ENCODE measurements around the gene NRG3.

Gene NRG3

DNA sequence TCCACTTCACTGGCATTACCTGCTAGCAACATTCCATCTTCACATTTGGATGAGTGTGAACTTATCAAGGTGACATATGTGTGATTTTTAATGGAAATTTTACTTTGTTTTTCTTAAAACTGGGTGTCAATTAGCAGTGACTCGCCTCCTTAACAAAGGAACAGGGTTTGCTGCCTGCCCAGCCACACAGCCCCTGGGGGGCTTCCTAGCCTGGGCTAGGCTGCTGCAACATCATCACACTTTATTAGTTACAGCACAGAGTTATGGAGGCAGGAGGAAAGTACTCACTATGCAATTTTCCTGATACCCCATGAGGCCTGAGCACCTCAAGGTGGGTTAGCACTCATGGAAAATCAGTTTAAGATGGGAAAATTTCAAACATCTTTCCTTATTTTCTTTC, 861.3 kb downstream of the NRG3 start:
- no peak overlapping the region for H3K4me3 ChIP-seq (ENCODE audit: low read depth in 1 of 2, low read length in 2 of 2)
- no peak overlapping the region for H3K27ac ChIP-seq (ENCODE audit: low read depth, low read length)
- H3K4me1 ChIP-seq (ENCODE audit: insufficient read depth, low read length), result no peaks in the 10 kb centered on the region
- no peaks in the 10 kb centered on the region for H3K9me3 ChIP-seq (ENCODE audit: low read length)
- H3K27me3 ChIP-seq (ENCODE audit: control insufficient read depth in 1 of 2, insufficient read depth in 2 of 2, low read length in 2 of 2), result no peaks in the 10 kb centered on the region
- H3K36me3 ChIP-seq (ENCODE audit: insufficient read depth, low read length), result no peaks in the 10 kb centered on the region
- H3K9ac ChIP-seq (ENCODE audit: low read length), result no peak overlapping the region

DNA sequence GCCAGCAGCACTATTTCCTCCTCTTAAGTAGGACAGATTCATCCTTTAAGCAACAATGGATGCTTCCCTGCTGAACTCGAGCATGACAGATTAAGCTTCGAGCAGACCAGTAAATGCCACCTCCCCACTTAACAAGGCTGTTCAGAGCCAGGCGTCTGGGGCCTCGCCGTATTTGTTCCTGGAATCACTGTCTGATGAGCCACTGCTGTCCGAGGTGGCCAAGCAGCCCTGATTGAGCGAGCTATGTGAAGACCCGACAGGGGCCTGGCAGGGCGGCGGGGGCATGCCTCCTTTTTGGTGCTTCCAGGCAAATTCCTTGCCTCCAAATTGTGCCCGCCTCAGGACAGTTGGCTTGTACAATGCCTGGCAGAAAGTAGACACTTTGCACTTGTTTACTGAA, 862.6 kb downstream of the NRG3 start:
- Histone ChIP-seq H3K27me3 (ENCODE audit: control insufficient read depth in 1 of 2, insufficient read depth in 2 of 2, low read length in 2 of 2) (no peaks in the 10 kb centered on the region), H3K9ac (ENCODE audit: low read length) (no peak overlapping the region), H3K4me1 (ENCODE audit: insufficient read depth, low read length) (no peaks in the 10 kb centered on the region), H3K4me3 (ENCODE audit: low read depth in 1 of 2, low read length in 2 of 2) (no peak overlapping the region), H3K9me3 (ENCODE audit: low read length) (no peaks in the 10 kb centered on the region), H3K36me3 (ENCODE audit: insufficient read depth, low read length) (no peaks in the 10 kb centered on the region), H3K27ac (ENCODE audit: low read depth, low read length) (no peak overlapping the region)

DNA sequence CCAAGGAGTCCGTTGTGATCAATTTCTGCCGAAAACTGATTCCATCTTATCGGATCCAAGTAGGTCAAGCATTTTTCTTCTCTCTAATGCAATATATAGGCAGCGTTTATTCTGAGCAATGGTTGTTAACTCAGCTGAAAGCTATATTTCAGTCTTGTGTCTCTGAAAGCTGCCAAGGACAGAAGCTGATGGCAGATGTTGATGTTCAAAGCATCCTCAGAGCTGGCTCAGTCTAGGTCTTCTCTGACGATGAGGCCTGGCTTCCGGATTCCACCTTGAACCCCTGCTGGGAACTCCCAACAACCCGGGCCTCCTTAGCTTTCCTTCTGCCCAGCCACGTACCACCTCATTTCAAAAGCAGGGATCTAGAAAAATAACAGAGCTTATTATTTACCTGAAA, 863.6 kb downstream of the NRG3 start:
- no peaks in the 10 kb centered on the region for H3K4me1 ChIP-seq (ENCODE audit: insufficient read depth, low read length)
- no peak overlapping the region for H3K4me3 ChIP-seq (ENCODE audit: low read depth in 1 of 2, low read length in 2 of 2)
- H3K36me3 ChIP-seq (ENCODE audit: insufficient read depth, low read length), result no peaks in the 10 kb centered on the region
- H3K27me3 ChIP-seq (ENCODE audit: control insufficient read depth in 1 of 2, insufficient read depth in 2 of 2, low read length in 2 of 2), result no peaks in the 10 kb centered on the region
- no peaks in the 10 kb centered on the region for H3K9me3 ChIP-seq (ENCODE audit: low read length)
- no peak overlapping the region for H3K9ac ChIP-seq (ENCODE audit: low read length)
- no peak overlapping the region for H3K27ac ChIP-seq (ENCODE audit: low read depth, low read length)

DNA sequence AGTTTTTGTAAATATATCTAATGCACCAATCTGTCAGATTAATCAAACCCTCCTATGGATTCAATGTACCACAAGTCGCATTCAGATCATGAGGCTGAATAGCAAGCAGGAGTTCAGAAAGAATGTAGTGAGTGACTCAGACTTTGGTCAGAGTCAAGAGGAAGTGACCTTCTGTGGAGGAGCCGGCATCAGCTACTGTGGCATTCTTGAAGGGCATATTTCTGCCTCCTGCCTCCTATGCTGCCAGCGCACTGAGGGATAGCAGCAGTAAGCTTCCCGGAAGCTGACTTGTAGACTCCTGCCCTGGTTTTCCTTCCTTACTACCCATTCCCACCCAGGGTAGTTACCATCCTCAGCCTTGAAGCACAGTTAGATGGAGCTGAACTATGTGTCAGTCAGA, 867.5 kb downstream of the NRG3 start:
- Histone ChIP-seq H3K27ac (ENCODE audit: low read depth, low read length) (no peak overlapping the region), H3K4me3 (ENCODE audit: low read depth in 1 of 2, low read length in 2 of 2) (no peak overlapping the region), H3K27me3 (ENCODE audit: control insufficient read depth in 1 of 2, insufficient read depth in 2 of 2, low read length in 2 of 2) (no peaks in the 10 kb centered on the region), H3K36me3 (ENCODE audit: insufficient read depth, low read length) (no peaks in the 10 kb centered on the region), H3K4me1 (ENCODE audit: insufficient read depth, low read length) (no peaks in the 10 kb centered on the region), H3K9ac (ENCODE audit: low read length) (no peak overlapping the region), H3K9me3 (ENCODE audit: low read length) (no peaks in the 10 kb centered on the region)

DNA sequence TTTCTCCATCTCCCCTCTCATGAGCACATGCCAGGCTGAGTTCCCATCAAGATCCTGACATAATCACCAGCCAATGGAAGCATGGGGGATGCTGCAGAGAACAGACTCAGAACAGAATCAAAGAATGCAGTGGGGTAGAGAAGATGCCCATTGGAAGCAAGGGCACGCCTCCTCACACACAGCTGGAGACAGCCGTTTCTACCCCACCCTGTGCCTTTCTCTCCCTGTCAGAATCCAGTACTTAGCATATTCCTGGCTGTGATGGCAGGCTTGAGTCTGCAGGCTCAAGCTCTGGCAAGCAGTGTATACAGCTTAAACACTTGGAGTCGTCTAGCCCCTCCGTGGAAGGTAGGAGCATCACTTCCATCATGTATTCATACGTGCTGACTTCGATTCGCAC, 867.9 kb downstream of the NRG3 start:
- no peaks in the 10 kb centered on the region for H3K36me3 ChIP-seq (ENCODE audit: insufficient read depth, low read length)
- no peaks in the 10 kb centered on the region for H3K27me3 ChIP-seq (ENCODE audit: control insufficient read depth in 1 of 2, insufficient read depth in 2 of 2, low read length in 2 of 2)
- H3K4me3 ChIP-seq (ENCODE audit: low read depth in 1 of 2, low read length in 2 of 2), result no peak overlapping the region
- H3K9ac ChIP-seq (ENCODE audit: low read length), result no peak overlapping the region
- no peak overlapping the region for H3K27ac ChIP-seq (ENCODE audit: low read depth, low read length)
- no peaks in the 10 kb centered on the region for H3K9me3 ChIP-seq (ENCODE audit: low read length)
- H3K4me1 ChIP-seq (ENCODE audit: insufficient read depth, low read length), result no peaks in the 10 kb centered on the region

DNA sequence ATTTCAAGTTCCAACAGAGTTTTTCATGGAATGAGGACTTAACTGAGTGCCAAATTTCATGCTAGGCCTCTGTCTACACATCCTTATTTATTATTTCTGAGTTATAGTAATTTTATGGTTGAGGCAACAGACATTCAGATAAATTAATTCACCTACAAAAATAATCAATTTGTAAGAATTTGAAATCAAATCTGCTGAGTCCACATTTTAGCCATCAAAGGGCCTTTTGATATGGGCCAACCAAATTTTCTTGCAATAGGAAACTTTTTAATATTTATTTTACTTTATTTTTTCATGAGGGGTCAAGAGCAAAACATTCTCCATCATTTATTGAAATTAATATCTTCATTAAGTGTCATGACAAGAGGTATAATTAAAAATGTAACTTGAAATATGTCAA, 875.5 kb downstream of the NRG3 start:
- Histone ChIP-seq H3K36me3 (ENCODE audit: insufficient read depth, low read length) (no peaks in the 10 kb centered on the region), H3K4me3 (ENCODE audit: low read depth in 1 of 2, low read length in 2 of 2) (no peak overlapping the region), H3K4me1 (ENCODE audit: insufficient read depth, low read length) (no peaks in the 10 kb centered on the region), H3K9me3 (ENCODE audit: low read length) (no peaks in the 10 kb centered on the region), H3K27ac (ENCODE audit: low read depth, low read length) (no peak overlapping the region), H3K9ac (ENCODE audit: low read length) (no peak overlapping the region), H3K27me3 (ENCODE audit: control insufficient read depth in 1 of 2, insufficient read depth in 2 of 2, low read length in 2 of 2) (no peaks in the 10 kb centered on the region)

DNA sequence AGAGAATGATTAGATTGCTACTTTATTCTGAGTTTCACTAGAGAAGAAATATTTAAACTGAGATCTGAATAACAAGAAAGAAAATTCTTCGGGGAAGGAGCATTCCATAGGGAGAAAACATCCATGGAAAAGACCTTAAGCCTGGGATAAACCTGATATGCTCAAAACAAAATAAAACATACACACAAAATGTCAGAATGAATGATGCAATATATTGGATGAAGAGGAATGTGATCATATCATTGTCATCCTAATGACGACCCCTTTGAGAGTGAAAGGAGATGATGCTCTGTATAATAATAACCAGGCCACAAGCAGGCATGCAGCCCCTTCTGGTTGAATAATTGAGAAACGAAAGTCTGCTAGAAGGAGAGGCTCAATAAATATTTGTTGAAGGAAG, 882.4 kb downstream of the NRG3 start:
- Histone ChIP-seq H3K4me1 (ENCODE audit: insufficient read depth, low read length) (no peaks in the 10 kb centered on the region), H3K27me3 (ENCODE audit: control insufficient read depth in 1 of 2, insufficient read depth in 2 of 2, low read length in 2 of 2) (no peaks in the 10 kb centered on the region), H3K27ac (ENCODE audit: low read depth, low read length) (no peak overlapping the region), H3K9ac (ENCODE audit: low read length) (no peak overlapping the region), H3K36me3 (ENCODE audit: insufficient read depth, low read length) (no peaks in the 10 kb centered on the region), H3K4me3 (ENCODE audit: low read depth in 1 of 2, low read length in 2 of 2) (no peak overlapping the region), H3K9me3 (ENCODE audit: low read length) (no peaks in the 10 kb centered on the region)

DNA sequence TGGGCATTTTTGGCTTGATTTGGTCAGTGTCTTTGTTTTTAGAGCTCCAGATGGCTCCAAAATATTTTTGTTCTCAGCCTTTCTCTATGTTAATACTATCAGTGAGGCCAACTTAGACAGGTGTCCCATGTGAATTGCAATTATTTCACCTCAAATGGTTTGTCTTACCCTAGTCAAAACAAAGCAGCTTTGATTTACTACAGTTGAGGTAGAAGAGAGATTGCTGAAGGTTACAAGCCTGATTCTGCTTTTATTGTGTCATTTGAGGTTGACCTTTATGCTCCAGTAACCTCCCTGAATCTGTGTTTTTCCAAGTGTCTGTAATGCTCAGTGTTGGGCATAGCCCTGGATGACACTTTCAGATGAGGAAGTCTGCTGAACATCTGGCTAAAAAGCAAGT, 882.9 kb downstream of the NRG3 start:
- Histone ChIP-seq H3K4me3 (ENCODE audit: low read depth in 1 of 2, low read length in 2 of 2) (no peak overlapping the region), H3K36me3 (ENCODE audit: insufficient read depth, low read length) (no peaks in the 10 kb centered on the region), H3K9ac (ENCODE audit: low read length) (no peak overlapping the region), H3K9me3 (ENCODE audit: low read length) (no peaks in the 10 kb centered on the region), H3K4me1 (ENCODE audit: insufficient read depth, low read length) (no peaks in the 10 kb centered on the region), H3K27me3 (ENCODE audit: control insufficient read depth in 1 of 2, insufficient read depth in 2 of 2, low read length in 2 of 2) (no peaks in the 10 kb centered on the region), H3K27ac (ENCODE audit: low read depth, low read length) (no peak overlapping the region)

DNA sequence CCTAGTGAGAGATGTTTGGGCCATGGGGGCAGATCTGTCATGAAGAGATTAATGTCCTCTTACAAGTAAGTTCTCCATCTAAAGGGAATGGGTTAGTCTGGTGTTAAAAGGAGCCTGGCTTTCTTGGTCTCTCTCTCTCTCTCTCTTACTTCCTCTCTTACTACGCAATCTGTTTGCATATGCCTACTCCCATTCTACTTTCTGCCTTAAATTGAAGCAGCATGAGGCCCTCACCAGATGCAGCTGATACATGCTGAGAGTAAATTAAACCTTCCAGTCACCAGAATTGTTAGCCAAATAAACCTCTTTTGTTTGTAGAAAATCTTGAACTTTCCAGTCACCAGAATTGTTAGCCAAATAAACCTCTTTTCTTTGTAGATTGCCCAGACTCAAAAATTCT, 884.1 kb downstream of the NRG3 start:
- no peak overlapping the region for H3K9ac ChIP-seq (ENCODE audit: low read length)
- H3K9me3 ChIP-seq (ENCODE audit: low read length), result no peaks in the 10 kb centered on the region
- H3K36me3 ChIP-seq (ENCODE audit: insufficient read depth, low read length), result no peaks in the 10 kb centered on the region
- H3K4me1 ChIP-seq (ENCODE audit: insufficient read depth, low read length), result no peaks in the 10 kb centered on the region
- no peak overlapping the region for H3K4me3 ChIP-seq (ENCODE audit: low read depth in 1 of 2, low read length in 2 of 2)
- no peaks in the 10 kb centered on the region for H3K27me3 ChIP-seq (ENCODE audit: control insufficient read depth in 1 of 2, insufficient read depth in 2 of 2, low read length in 2 of 2)
- no peak overlapping the region for H3K27ac ChIP-seq (ENCODE audit: low read depth, low read length)

DNA sequence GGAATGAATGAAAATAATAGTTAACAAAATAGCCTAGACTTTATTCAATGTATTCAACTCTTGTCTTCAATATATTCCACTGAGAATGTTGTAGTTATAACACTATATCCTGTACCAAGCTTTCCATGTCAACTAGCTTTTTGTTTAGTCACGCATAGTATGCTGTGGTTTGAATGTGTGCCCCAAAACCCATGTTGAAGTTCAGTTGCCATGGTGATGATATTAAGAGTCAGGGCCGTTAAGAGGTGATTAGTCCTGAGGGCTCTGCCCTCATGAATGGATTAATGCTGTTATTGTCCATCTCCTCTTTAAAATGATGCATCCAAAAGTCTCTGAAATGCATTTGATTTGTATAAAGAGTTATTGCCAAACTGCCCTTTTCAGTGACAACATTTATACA, 887.6 kb downstream of the NRG3 start:
- no peak overlapping the region for H3K9ac ChIP-seq (ENCODE audit: low read length)
- no peaks in the 10 kb centered on the region for H3K9me3 ChIP-seq (ENCODE audit: low read length)
- no peaks in the 10 kb centered on the region for H3K27me3 ChIP-seq (ENCODE audit: control insufficient read depth in 1 of 2, insufficient read depth in 2 of 2, low read length in 2 of 2)
- no peaks in the 10 kb centered on the region for H3K4me1 ChIP-seq (ENCODE audit: insufficient read depth, low read length)
- no peak overlapping the region for H3K4me3 ChIP-seq (ENCODE audit: low read depth in 1 of 2, low read length in 2 of 2)
- no peaks in the 10 kb centered on the region for H3K36me3 ChIP-seq (ENCODE audit: insufficient read depth, low read length)
- no peak overlapping the region for H3K27ac ChIP-seq (ENCODE audit: low read depth, low read length)

DNA sequence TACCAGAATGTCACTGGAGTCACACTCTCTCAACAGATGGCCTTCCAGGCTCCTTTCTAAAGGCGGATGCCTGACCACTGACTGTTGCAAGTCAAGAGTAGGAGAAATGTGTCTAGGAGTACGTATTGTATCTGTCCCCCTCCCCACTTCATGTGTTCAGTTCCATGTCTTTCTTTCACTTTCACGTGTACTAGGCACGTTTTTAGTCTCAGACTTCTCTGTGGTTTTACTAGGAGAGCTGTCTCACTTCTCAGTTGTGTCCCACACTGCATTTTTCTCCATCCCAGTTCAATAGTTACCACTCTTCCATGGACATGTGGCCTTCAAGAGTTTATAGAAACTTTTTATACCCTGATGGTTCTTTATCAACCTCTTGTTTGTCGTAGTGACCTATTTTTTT, 893.0 kb downstream of the NRG3 start:
- no peak overlapping the region for H3K9ac ChIP-seq (ENCODE audit: low read length)
- H3K36me3 ChIP-seq (ENCODE audit: insufficient read depth, low read length), result no peaks in the 10 kb centered on the region
- no peaks in the 10 kb centered on the region for H3K27me3 ChIP-seq (ENCODE audit: control insufficient read depth in 1 of 2, insufficient read depth in 2 of 2, low read length in 2 of 2)
- H3K9me3 ChIP-seq (ENCODE audit: low read length), result no peaks in the 10 kb centered on the region
- H3K4me3 ChIP-seq (ENCODE audit: low read depth in 1 of 2, low read length in 2 of 2), result no peak overlapping the region
- H3K4me1 ChIP-seq (ENCODE audit: insufficient read depth, low read length), result no peaks in the 10 kb centered on the region
- H3K27ac ChIP-seq (ENCODE audit: low read depth, low read length), result no peak overlapping the region

DNA sequence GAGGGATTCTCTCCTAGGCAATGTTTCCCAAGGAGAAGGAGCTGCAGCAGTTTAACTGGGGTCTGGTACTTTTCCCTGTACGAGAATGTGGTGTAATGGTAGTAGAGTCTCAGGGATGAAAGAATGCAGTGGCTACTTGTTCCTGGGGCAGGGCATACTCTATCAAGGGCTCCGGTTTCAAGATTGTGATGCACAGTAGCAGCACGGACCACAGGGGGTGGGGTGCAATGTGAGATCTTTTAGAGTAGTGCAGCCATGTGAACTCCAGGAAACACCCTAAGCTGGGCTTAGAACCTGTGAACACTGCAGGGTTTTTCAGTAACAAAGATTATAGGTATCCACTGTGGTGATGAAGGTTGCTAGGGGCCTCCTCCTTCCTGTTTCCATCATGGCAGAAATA, 903.9 kb downstream of the NRG3 start:
- Histone ChIP-seq H3K27ac (ENCODE audit: low read depth, low read length) (no peak overlapping the region), H3K9me3 (ENCODE audit: low read length) (no peaks in the 10 kb centered on the region), H3K36me3 (ENCODE audit: insufficient read depth, low read length) (no peaks in the 10 kb centered on the region), H3K27me3 (ENCODE audit: control insufficient read depth in 1 of 2, insufficient read depth in 2 of 2, low read length in 2 of 2) (no peaks in the 10 kb centered on the region), H3K4me1 (ENCODE audit: insufficient read depth, low read length) (no peaks in the 10 kb centered on the region), H3K9ac (ENCODE audit: low read length) (no peak overlapping the region), H3K4me3 (ENCODE audit: low read depth in 1 of 2, low read length in 2 of 2) (no peak overlapping the region)
